MM.1S (cell line): ENCODE measurements around the gene PELI1.

Experiments used
- DNase-seq: peaks from one replicate; pipeline ENCODE4 v3.0.0-alpha.2; 2015
- H2AFZ ChIP-seq: fragments of 300-600 bp; sonication (generic); 2 replicates; pipeline ENCODE4 v1.6.0; 2016; ENCODE audit warnings: antibody characterized with exemption, low read length
- H3F3A ChIP-seq: fragments of 300-600 bp; sonication (generic); 2 replicates; pipeline ENCODE4 v1.6.1; 2016; ENCODE audit warnings: mild to moderate bottlenecking, antibody characterized with exemption, low read length, moderate library complexity, mixed read lengths; ENCODE audit not compliant: insufficient read depth
- H3K27ac ChIP-seq: fragments of 300-600 bp; sonication (generic); 2 replicates; pipeline ENCODE4 v1.5.1; 2016; ENCODE audit warnings: mild to moderate bottlenecking, low read length
- H3K27me3 ChIP-seq: fragments of 300-600 bp; sonication (generic); replicated peaks from 2 replicates; pipeline ENCODE4 v1.6.0; 2016; ENCODE audit warnings: low read length; ENCODE audit not compliant: insufficient read depth
- H3K36me3 ChIP-seq: fragments of 300-600 bp; sonication (generic); replicated peaks from 2 replicates; pipeline ENCODE4 v1.6.1; 2016; ENCODE audit warnings: mild to moderate bottlenecking, low read length, mixed read lengths; ENCODE audit not compliant: insufficient read depth
- H3K4me1 ChIP-seq: fragments of 300-600 bp; sonication (generic); 2 replicates; pipeline ENCODE4 v1.6.1; 2016; ENCODE audit warnings: low read length, mixed read lengths
- H3K4me2 ChIP-seq: fragments of 300-600 bp; sonication (generic); 2 replicates; pipeline ENCODE4 v1.6.0; 2016; ENCODE audit warnings: low read depth, low read length
- H3K4me3 ChIP-seq: fragments of 300-600 bp; sonication (generic); 2 replicates; pipeline ENCODE4 v1.5.1; 2016; ENCODE audit warnings: low read length, mixed read lengths
- H3K79me2 ChIP-seq: fragments of 300-600 bp; sonication (generic); 2 replicates; pipeline ENCODE4 v1.6.1; 2016; ENCODE audit warnings: mixed run types, low read length, mixed read lengths
- H3K9ac ChIP-seq: fragments of 300-600 bp; sonication (generic); 2 replicates; pipeline ENCODE4 v1.6.1; 2016; ENCODE audit warnings: low read length, mixed read lengths
- H3K9me2 ChIP-seq: fragments of 300-600 bp; sonication (generic); replicated peaks from 2 replicates; pipeline ENCODE4 v1.6.1; 2016; ENCODE audit warnings: mild to moderate bottlenecking, low read length, mixed read lengths; ENCODE audit not compliant: insufficient read depth
- H3K9me3 ChIP-seq: fragments of 300-600 bp; sonication (generic); replicated peaks from 2 replicates; pipeline ENCODE4 v1.6.1; 2016; ENCODE audit warnings: mild to moderate bottlenecking, low read length, mixed read lengths; ENCODE audit not compliant: insufficient read depth
- H4K20me1 ChIP-seq: fragments of 300-600 bp; sonication (generic); 2 replicates; pipeline ENCODE4 v1.6.1; 2016; ENCODE audit warnings: mild to moderate bottlenecking, low read length, moderate library complexity, mixed read lengths; ENCODE audit not compliant: insufficient read depth
- EZH2 ChIP-seq: fragments of 300-600 bp; sonication (generic); optimal IDR thresholded peaks from 2 replicates; pipeline ENCODE3; 2017; ENCODE audit warnings: low read depth, mild to moderate bottlenecking, antibody characterized with exemption, low read length, mixed read lengths
- EZH2phosphoT487 ChIP-seq: fragments of 300-600 bp; sonication (generic); IDR thresholded peaks from 2 replicates; pipeline ENCODE4 v1.6.1; 2018; ENCODE audit warnings: antibody characterized with exemption, low read length
- TF ChIP-seq, protein P1 (sequence below): fragments of 300-600 bp; sonication (generic); IDR thresholded peaks from 2 replicates; pipeline ENCODE4 v1.5.1; 2016; ENCODE audit warnings: antibody characterized with exemption, low read length, mixed read lengths

Gene PELI1

GRCh38 chr2:64067326-64067725 is 76.9 kb downstream of the PELI1 start:
- Histone ChIP-seq H3K36me3 (no peaks in the 10 kb centered on the region), H3K9ac (no peak overlapping the region), H3K4me2 (no peak overlapping the region), H2AFZ (no peak overlapping the region), H3F3A (peaks cover 14% of the 10 kb centered on the region), H3K27me3 (no peaks in the 10 kb centered on the region), H3K9me2 (no peaks in the 10 kb centered on the region), H3K79me2 (no peaks in the 10 kb centered on the region), H3K27ac (no peak overlapping the region), H3K4me3 (no peak overlapping the region), H3K9me3 (no peaks in the 10 kb centered on the region), H3K4me1 (peaks cover 18% of the 10 kb centered on the region), H4K20me1 (no peaks in the 10 kb centered on the region)
- TF ChIP-seq, protein P1, sequence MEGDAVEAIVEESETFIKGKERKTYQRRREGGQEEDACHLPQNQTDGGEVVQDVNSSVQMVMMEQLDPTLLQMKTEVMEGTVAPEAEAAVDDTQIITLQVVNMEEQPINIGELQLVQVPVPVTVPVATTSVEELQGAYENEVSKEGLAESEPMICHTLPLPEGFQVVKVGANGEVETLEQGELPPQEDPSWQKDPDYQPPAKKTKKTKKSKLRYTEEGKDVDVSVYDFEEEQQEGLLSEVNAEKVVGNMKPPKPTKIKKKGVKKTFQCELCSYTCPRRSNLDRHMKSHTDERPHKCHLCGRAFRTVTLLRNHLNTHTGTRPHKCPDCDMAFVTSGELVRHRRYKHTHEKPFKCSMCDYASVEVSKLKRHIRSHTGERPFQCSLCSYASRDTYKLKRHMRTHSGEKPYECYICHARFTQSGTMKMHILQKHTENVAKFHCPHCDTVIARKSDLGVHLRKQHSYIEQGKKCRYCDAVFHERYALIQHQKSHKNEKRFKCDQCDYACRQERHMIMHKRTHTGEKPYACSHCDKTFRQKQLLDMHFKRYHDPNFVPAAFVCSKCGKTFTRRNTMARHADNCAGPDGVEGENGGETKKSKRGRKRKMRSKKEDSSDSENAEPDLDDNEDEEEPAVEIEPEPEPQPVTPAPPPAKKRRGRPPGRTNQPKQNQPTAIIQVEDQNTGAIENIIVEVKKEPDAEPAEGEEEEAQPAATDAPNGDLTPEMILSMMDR = no peak
- TF ChIP-seq EZH2 = no peak
- DNase-seq = no peak

DNA sequence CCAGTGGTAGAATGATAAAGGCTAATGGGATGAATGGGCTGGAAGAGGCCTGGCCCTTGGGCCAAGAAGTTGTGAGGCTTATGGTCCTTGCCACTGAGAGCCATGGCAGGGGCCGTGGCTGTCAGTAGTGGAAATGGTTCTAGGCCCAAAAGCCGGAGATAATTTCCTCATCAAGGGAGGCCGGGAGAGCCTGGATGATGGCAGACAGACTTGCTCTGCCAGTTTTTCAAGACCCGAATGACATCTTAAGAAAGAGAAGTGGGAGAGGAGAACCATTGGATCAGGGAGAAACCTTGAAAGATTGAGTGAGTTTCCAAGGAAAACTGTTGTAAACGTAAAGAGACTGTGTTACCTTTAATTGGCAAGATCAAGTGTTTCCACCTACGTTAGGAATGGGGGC is 78.7 kb downstream of the PELI1 start:
- H3K9me2 ChIP-seq = no peaks in the 10 kb centered on the region
- TF ChIP-seq, protein P1 = no peak
- TF ChIP-seq EZH2phosphoT487 (no peak), EZH2 (no peak)
- no peaks in the 10 kb centered on the region for H3K36me3 ChIP-seq
- H3K79me2 ChIP-seq = no peaks in the 10 kb centered on the region
- DNase-seq = no peak
- H3F3A ChIP-seq = peaks cover 14% of the 10 kb centered on the region
- H2AFZ ChIP-seq = no peak overlapping the region
- no peak overlapping the region for H3K27ac ChIP-seq
- no peaks in the 10 kb centered on the region for H3K27me3 ChIP-seq
- no peak overlapping the region for H3K4me2 ChIP-seq
- no peak overlapping the region for H3K9ac ChIP-seq
- H3K4me3 ChIP-seq = no peak overlapping the region
- no peaks in the 10 kb centered on the region for H3K9me3 ChIP-seq
- no peaks in the 10 kb centered on the region for H4K20me1 ChIP-seq
- peaks cover 20% of the 10 kb centered on the region for H3K4me1 ChIP-seq

- H3K4me1 ChIP-seq = peaks cover 20% of the 10 kb centered on the region
- no peak overlapping the region for H3K27ac ChIP-seq
- no peak overlapping the region for H2AFZ ChIP-seq
- H3K9ac ChIP-seq = no peak overlapping the region
- H3K36me3 ChIP-seq = no peaks in the 10 kb centered on the region
- H3K79me2 ChIP-seq = no peaks in the 10 kb centered on the region
- H3K9me3 ChIP-seq = no peaks in the 10 kb centered on the region
- no peaks in the 10 kb centered on the region for H3K9me2 ChIP-seq
- peaks cover 14% of the 10 kb centered on the region for H3F3A ChIP-seq
- no peak overlapping the region for H3K4me3 ChIP-seq
- DNase-seq = no peak
- no peak overlapping the region for H3K4me2 ChIP-seq
- TF ChIP-seq, protein P1 = no peak
- TF ChIP-seq EZH2phosphoT487 (no peak), EZH2 (no peak)
- no peaks in the 10 kb centered on the region for H4K20me1 ChIP-seq
- no peaks in the 10 kb centered on the region for H3K27me3 ChIP-seq
These were observed 80.3 kb downstream of the PELI1 start for GRCh38 chr2:64063924-64064331.
